Activated B cell treated with CpG ODN at 0.5 μM for 24 hours (primary cell): Measurements from ENCODE around the gene UFC1. TPM values are rescaled to one million over a fixed set of nuclear protein-coding genes. Genes with fewer than 3 reads are reported as not detected.
A peak's percentile ranks its signal among the peaks of the same experiment; 100 is the strongest.

Experiments
- ATAC-seq: fragments of 200-7000 bp; cut with Tn5 transposase; one replicate; pipeline ENCODE4 v1.10.0; 2021; ENCODE audit warnings: low read depth, mild to moderate bottlenecking, moderate library complexity
- CTCF ChIA-PET: fragments of 350-600 bp; sonication (Branson Sonifier 250); formaldehyde crosslinking; loops from one replicate; lab custom pipeline; 2021; ENCODE audit warnings: antibody characterized with exemption; lab: Charles Lee
- POLR2A ChIA-PET: fragments of 350-600 bp; sonication (Branson Sonifier 250); formaldehyde crosslinking; loops from one replicate; lab custom pipeline; 2021; ENCODE audit warnings: antibody characterized with exemption; lab: Charles Lee
- DNase-seq: peaks from one replicate; pipeline ENCODE4 v3.0.0; 2022
- H3K27ac Mint-ChIP-seq: one replicate; pipeline ENCODE4 v1.8.0; 2020; ENCODE audit warnings: mixed read lengths
- H3K27me3 Mint-ChIP-seq: one replicate; pipeline ENCODE4 v1.8.0; 2021; ENCODE audit warnings: mixed read lengths
- H3K36me3 Mint-ChIP-seq: one replicate; pipeline ENCODE4 v1.8.0; 2021; ENCODE audit warnings: low read depth, mixed read lengths
- H3K4me1 Mint-ChIP-seq: one replicate; pipeline ENCODE4 v1.8.0; 2021; ENCODE audit warnings: mixed read lengths
- H3K4me3 Mint-ChIP-seq: one replicate; pipeline ENCODE4 v1.8.0; 2020; ENCODE audit warnings: mild to moderate bottlenecking, mixed read lengths
- H3K9me3 Mint-ChIP-seq: one replicate; pipeline ENCODE4 v1.8.0; 2020; ENCODE audit warnings: mixed read lengths
- CTCF ChIP-seq: fragments of 200-600 bp; IDR thresholded peaks from one replicate; pipeline ENCODE4 v1.8.0; 2022; ENCODE audit warnings: antibody characterized with exemption, mild to moderate bottlenecking
- intact Hi-C: fragments of 100-400 bp; cut with micrococcal nuclease; formaldehyde crosslinking; loops from one replicate; pipeline ENCODE4 v1.15.1; 2024
- total RNA-seq: library from RNA; stranded (reverse); gene quantifications from 2 replicates; pipeline ENCODE4 v1.2.3, GENCODE V29; 2022

UFC1 gene
- total RNA-seq, 1 donor from 2014 or later, result 107 TPM

- no peak for DNase-seq
- ChIA-PET CTCF (interaction anchor here (0.7 to 2.4 kb wide), 6 partner anchors 16 to 381 kb away, joined by 3 to 7 read pairs (median 5); partner anchors contain the start of genes NIT1 and PFDN2), POLR2A (interaction anchor here (0.7 to 3.5 kb wide), 22 partner anchors 9 to 733 kb away, joined by 3 to 41 read pairs (median 5); partner anchors contain the start of genes ARHGAP30, B4GALT3, KLHDC9 and NDUFS2)
- no peak for TF ChIP-seq CTCF
- H3K27me3 Mint-ChIP-seq, result no peaks in the 10 kb centered on the region
- intact Hi-C loops, result loop anchor here (2.0 kb wide), 1 partner anchor 296 kb away; no protein-coding TSS in a partner anchor
- ATAC-seq, result peak; percentile 3
- no peak overlapping the region for H3K27ac Mint-ChIP-seq
- H3K36me3 Mint-ChIP-seq, result peaks cover 27% of the 10 kb centered on the region
- no peaks in the 10 kb centered on the region for H3K9me3 Mint-ChIP-seq
- peaks cover 28% of the 10 kb centered on the region for H3K4me1 Mint-ChIP-seq
- H3K4me3 Mint-ChIP-seq, result no peak overlapping the region
These were observed 20.5 kb upstream of the UFC1 start for GRCh38 chr1:161133220-161133740.

- Mint-ChIP-seq H3K27ac (no peak overlapping the region), H3K4me3 (no peak overlapping the region), H3K36me3 (peaks cover 4% of the 10 kb centered on the region), H3K9me3 (no peaks in the 10 kb centered on the region), H3K27me3 (no peaks in the 10 kb centered on the region), H3K4me1 (peaks cover 4% of the 10 kb centered on the region)
- intact Hi-C loops, result no loop called here
- ATAC-seq, result no peak
- DNase-seq, result no peak
- TF ChIP-seq CTCF, result no peak
- CTCF ChIA-PET, result interaction anchor here (1.0 to 5.4 kb wide), 9 partner anchors 16 to 301 kb away, joined by 3 to 37 read pairs (median 4); partner anchors contain the start of gene ITLN2
- POLR2A ChIA-PET, result interaction anchor here (0.8 to 1.2 kb wide), 3 partner anchors 20 to 89 kb away, joined by 3 to 5 read pairs (median 4); partner anchors contain the start of genes KLHDC9, NIT1 and PFDN2
These were observed 15.9 kb upstream of the UFC1 start for GRCh38 chr1:161137881-161138280.

GRCh38 chr1:161138431-161138830 lies 15.3 kb upstream of the UFC1 start:
- intact Hi-C loops, result no loop called here
- H3K36me3 Mint-ChIP-seq, result peaks cover 4% of the 10 kb centered on the region
- H3K4me3 Mint-ChIP-seq, result no peak overlapping the region
- DNase-seq, result no peak
- ChIA-PET CTCF (interaction anchor here (1.0 to 5.4 kb wide), 11 partner anchors 17 to 302 kb away, joined by 3 to 37 read pairs (median 4); partner anchors contain the start of genes ITLN2, NIT1 and PFDN2), POLR2A (interaction anchor here (0.6 to 1.2 kb wide), 4 partner anchors 9 to 89 kb away, joined by 3 to 5 read pairs (median 4); partner anchors contain the start of genes KLHDC9, NIT1 and PFDN2)
- H3K4me1 Mint-ChIP-seq, result peaks cover 4% of the 10 kb centered on the region
- H3K9me3 Mint-ChIP-seq, result no peaks in the 10 kb centered on the region
- H3K27ac Mint-ChIP-seq, result no peak overlapping the region
- no peaks in the 10 kb centered on the region for H3K27me3 Mint-ChIP-seq
- no peak for ATAC-seq
- TF ChIP-seq CTCF, result no peak

- CTCF ChIA-PET, result interaction anchor here (0.8 to 5.4 kb wide), 10 partner anchors 13 to 749 kb away, joined by 3 to 37 read pairs (median 5); partner anchors contain the start of genes ARHGAP30, KLHDC9 and UFC1
- intact Hi-C loops, result loop anchor here (1.0 kb wide), 3 partner anchors 69 to 146 kb away; no protein-coding TSS in a partner anchor
These were observed 14.0 kb upstream of the UFC1 start for GRCh38 chr1:161139766-161140165.

More at GRCh38 chr1:161139766-161140165, 14.0 kb upstream of the UFC1 start:
- peaks cover 4% of the 10 kb centered on the region for H3K36me3 Mint-ChIP-seq
- H3K27me3 Mint-ChIP-seq, result no peaks in the 10 kb centered on the region
- peaks cover 4% of the 10 kb centered on the region for H3K4me1 Mint-ChIP-seq
- H3K27ac Mint-ChIP-seq, result no peak overlapping the region
- DNase-seq, result no peak
- TF ChIP-seq CTCF, result no peak
- peak; percentile 50 for ATAC-seq
- no peaks in the 10 kb centered on the region for H3K9me3 Mint-ChIP-seq
- H3K4me3 Mint-ChIP-seq, result no peak overlapping the region
- POLR2A ChIA-PET, result interaction anchor here (2.3 kb wide), 1 partner anchor 95 kb away, joined by 11 read pairs; the partner anchor contains the start of gene USF1
